Activated T-helper 1 cell treated with anti-CD3 and anti-CD28 coated beads, Interleukin-2, amount 50 U/mL, for 16 hours (primary cell): ENCODE data around the gene ACACB.

ENCODE experiments used
- DNase-seq, 2 donors: peaks; one replicate each; pipeline ENCODE4 v3.0.0-alpha.2; 2020; ENCODE audit warnings: low read depth in 1 of 2, low spot score in 1 of 2

Gene ACACB

GRCh38 chr12:109276160-109276559 is 159.8 kb downstream of the ACACB start:
- DNase-seq: no peak

GRCh38 chr12:109277255-109277898 is 161.0 kb downstream of the ACACB start:
- DNase-seq: no peak

GRCh38 chr12:109277899-109278762 is 161.7 kb downstream of the ACACB start:
- no peak for DNase-seq

- DNase-seq: no peak
These were observed 162.5 kb downstream of the ACACB start for GRCh38 chr12:109278912-109279311.

GRCh38 chr12:109279525-109279924 is 163.1 kb downstream of the ACACB start:
- DNase-seq: no peak

GRCh38 chr12:109281452-109281851 is 165.1 kb downstream of the ACACB start:
- DNase-seq: no peak

GRCh38 chr12:109284392-109284791 is 168.0 kb downstream of the ACACB start:
- DNase-seq: no peak

- no peak for DNase-seq
These were observed 169.9 kb downstream of the ACACB start for GRCh38 chr12:109286252-109286651.

- DNase-seq: no peak
These were observed 170.3 kb downstream of the ACACB start for GRCh38 chr12:109286652-109287051.

GRCh38 chr12:109287181-109287580 is 170.8 kb downstream of the ACACB start:
- DNase-seq: no peak

GRCh38 chr12:109287811-109288469 is 171.6 kb downstream of the ACACB start:
- DNase-seq: no peak

- DNase-seq: no peak
These were observed 172.2 kb downstream of the ACACB start for GRCh38 chr12:109288571-109288970.

GRCh38 chr12:109289004-109289403 is 172.6 kb downstream of the ACACB start:
- no peak for DNase-seq

- no peak for DNase-seq
These were observed 173.2 kb downstream of the ACACB start for GRCh38 chr12:109289551-109289950.

GRCh38 chr12:109290061-109290460 is 173.7 kb downstream of the ACACB start:
- DNase-seq: no peak

GRCh38 chr12:109291117-109291516 is 174.7 kb downstream of the ACACB start:
- DNase-seq: no peak

- DNase-seq: no peak
These were observed 175.3 kb downstream of the ACACB start for GRCh38 chr12:109291521-109292341.

- no peak for DNase-seq
These were observed 175.9 kb downstream of the ACACB start for GRCh38 chr12:109292342-109292711.

GRCh38 chr12:109293106-109293505 is 176.7 kb downstream of the ACACB start:
- no peak for DNase-seq

- no peak for DNase-seq
These were observed 178.0 kb downstream of the ACACB start for GRCh38 chr12:109294286-109294796.
